ENCODE measurements around the gene MYBPC1. TPM values are rescaled to one million over a fixed set of nuclear protein-coding genes. Genes with fewer than 3 reads are reported as not detected.

MYBPC1 gene
- total and polyA plus RNA-seq, 9 of the 15 experiments (the other 6 are each of a cell fraction or from before 2014, with no cell fraction given) = not detected

DNA sequence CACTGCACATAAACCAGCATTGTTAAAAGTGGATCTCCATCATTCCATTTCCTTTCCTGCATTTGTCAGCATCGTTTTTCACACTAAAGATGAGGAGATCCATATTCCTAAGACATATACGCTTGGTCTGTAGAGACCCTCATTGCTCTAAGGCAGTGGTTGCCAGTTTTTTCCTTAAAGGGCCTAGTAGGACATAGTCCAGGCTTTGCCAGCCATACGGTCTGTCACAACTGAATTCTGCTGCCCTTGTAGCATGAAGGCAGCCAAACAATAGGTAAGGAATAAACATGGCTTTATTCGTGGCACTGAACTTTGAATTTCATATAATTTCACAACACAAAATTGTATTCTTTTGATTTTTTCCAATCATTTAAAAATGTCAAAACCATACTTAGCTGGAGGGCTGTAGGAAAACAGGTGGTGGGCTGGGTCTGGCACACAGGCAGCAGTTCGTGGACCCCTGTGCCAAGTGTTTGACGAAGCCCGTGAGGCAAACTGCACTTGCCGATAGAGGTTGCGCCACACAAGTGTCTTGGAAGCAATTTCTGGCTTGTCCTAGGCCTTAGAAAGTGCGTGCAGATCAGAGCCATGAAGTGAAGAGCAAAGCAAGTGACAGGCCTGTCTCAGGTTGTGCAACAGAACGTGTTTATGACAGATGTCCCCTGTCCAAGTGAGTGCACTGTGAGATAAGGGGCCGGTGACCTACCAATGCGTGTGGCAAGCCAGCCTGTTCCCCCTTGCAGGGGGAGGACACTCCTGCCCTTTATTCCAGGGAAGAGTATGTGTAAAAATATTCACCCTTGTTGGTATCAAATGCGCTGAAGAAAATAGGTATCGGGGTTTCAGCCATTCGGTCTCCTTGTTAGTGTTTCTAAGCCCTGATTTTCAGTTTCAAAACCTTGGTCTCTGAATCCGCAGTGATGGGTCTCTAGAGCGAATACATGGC lies 101.8 kb downstream of the MYBPC1 start (continued):
- TF ChIP-seq, protein P1, sequence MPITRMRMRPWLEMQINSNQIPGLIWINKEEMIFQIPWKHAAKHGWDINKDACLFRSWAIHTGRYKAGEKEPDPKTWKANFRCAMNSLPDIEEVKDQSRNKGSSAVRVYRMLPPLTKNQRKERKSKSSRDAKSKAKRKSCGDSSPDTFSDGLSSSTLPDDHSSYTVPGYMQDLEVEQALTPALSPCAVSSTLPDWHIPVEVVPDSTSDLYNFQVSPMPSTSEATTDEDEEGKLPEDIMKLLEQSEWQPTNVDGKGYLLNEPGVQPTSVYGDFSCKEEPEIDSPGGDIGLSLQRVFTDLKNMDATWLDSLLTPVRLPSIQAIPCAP (CRISPR knock-in tag; IDR thresholded peaks at IDR 0.05; ENCODE audit: borderline replicate concordance) = no peak
- TF ChIP-seq CXXC5 (CRISPR knock-in tag; IDR thresholded peaks at IDR 0.05) = peak; percentile 87
- no peak for TF ChIP-seq NUFIP1 (IDR thresholded peaks at IDR 0.05; ENCODE audit: partially characterized antibody)
- TF ChIP-seq, protein P2, sequence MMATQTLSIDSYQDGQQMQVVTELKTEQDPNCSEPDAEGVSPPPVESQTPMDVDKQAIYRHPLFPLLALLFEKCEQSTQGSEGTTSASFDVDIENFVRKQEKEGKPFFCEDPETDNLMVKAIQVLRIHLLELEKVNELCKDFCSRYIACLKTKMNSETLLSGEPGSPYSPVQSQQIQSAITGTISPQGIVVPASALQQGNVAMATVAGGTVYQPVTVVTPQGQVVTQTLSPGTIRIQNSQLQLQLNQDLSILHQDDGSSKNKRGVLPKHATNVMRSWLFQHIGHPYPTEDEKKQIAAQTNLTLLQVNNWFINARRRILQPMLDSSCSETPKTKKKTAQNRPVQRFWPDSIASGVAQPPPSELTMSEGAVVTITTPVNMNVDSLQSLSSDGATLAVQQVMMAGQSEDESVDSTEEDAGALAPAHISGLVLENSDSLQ (IDR thresholded peaks at IDR 0.05) = peak; percentile 93
- TF ChIP-seq DACH1 (IDR thresholded peaks at IDR 0.05; ENCODE audit: partially characterized antibody) = peak; percentile 77
- TF ChIP-seq RNF2 (IDR thresholded peaks at IDR 0.05) = peak; percentile 82
- TF ChIP-seq, protein P3, sequence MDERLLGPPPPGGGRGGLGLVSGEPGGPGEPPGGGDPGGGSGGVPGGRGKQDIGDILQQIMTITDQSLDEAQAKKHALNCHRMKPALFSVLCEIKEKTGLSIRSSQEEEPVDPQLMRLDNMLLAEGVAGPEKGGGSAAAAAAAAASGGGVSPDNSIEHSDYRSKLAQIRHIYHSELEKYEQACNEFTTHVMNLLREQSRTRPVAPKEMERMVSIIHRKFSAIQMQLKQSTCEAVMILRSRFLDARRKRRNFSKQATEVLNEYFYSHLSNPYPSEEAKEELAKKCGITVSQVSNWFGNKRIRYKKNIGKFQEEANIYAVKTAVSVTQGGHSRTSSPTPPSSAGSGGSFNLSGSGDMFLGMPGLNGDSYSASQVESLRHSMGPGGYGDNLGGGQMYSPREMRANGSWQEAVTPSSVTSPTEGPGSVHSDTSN (CRISPR knock-in tag; IDR thresholded peaks at IDR 0.05; ENCODE audit: low read depth) = no peak; the same call in 1 of the 2 replicates
- TF ChIP-seq, protein P3 (tag; conservative IDR thresholded peaks at IDR 0.05; ENCODE audit: low read depth) = peak; percentile 95
- no peak for TF ChIP-seq E2F3 (CRISPR knock-in tag; IDR thresholded peaks at IDR 0.05)

All from K562 (cell line).